ENCODE measurements around the gene ZCCHC10.
"Not testable (repeated sequence)": the region's sequence is repeated elsewhere in the genome, so short reads cannot be mapped to it uniquely, and the experiment has no call there.

ZCCHC10 gene

GRCh38 chr5:133025804-133026663, at the start of gene ZCCHC10:
Gene ZCCHC10, minus strand, starts transcription at chr5:133026549. Its CDS starts 12 bp downstream, at chr5:133026537.
- DNase-seq = peak; percentile 81

- DNase-seq = no peak
These were observed 49.5 kb upstream of the ZCCHC10 start for GRCh38 chr5:133075572-133076536.

GRCh38 chr5:133072021-133072420, 45.7 kb upstream of the ZCCHC10 start:
- no peak for DNase-seq

- DNase-seq = no peak
These were observed 39.7 kb upstream of the ZCCHC10 start for GRCh38 chr5:133066045-133066444.

- no peak for DNase-seq
These were observed 39.1 kb upstream of the ZCCHC10 start for GRCh38 chr5:133065471-133065870.

GRCh38 chr5:133063965-133064364, 37.6 kb upstream of the ZCCHC10 start:
- no peak for DNase-seq

GRCh38 chr5:133062276-133062675, 35.9 kb upstream of the ZCCHC10 start:
- DNase-seq = no peak

GRCh38 chr5:133059621-133060020, 33.3 kb upstream of the ZCCHC10 start:
- DNase-seq = no peak

- DNase-seq = no peak
These were observed 30.5 kb upstream of the ZCCHC10 start for GRCh38 chr5:133056891-133057290.

- DNase-seq = no peak
These were observed 28.5 kb upstream of the ZCCHC10 start for GRCh38 chr5:133054697-133055471.

GRCh38 chr5:133053448-133053847, 27.1 kb upstream of the ZCCHC10 start:
- DNase-seq = no peak

GRCh38 chr5:133052317-133053175, 26.2 kb upstream of the ZCCHC10 start:
- DNase-seq = peak; percentile 22

GRCh38 chr5:133051542-133052316, 25.4 kb upstream of the ZCCHC10 start, which contains the start of gene HSPA4:
Gene HSPA4, plus strand, starts transcription at chr5:133052013. Its CDS starts 238 bp downstream, at chr5:133052251.
- peak; percentile 93 for DNase-seq

GRCh38 chr5:133051061-133051541, 24.8 kb upstream of the ZCCHC10 start:
- DNase-seq = peak; percentile 23

- DNase-seq = no peak
These were observed 24.2 kb upstream of the ZCCHC10 start for GRCh38 chr5:133050521-133050920.

GRCh38 chr5:133049726-133050048, 23.3 kb upstream of the ZCCHC10 start:
- no peak for DNase-seq

GRCh38 chr5:133048993-133049725, 22.8 kb upstream of the ZCCHC10 start:
- no peak for DNase-seq

- DNase-seq = no peak
These were observed 21.1 kb upstream of the ZCCHC10 start for GRCh38 chr5:133047404-133047803.

GRCh38 chr5:133046560-133046959, 20.2 kb upstream of the ZCCHC10 start:
- not testable (repeated sequence) for DNase-seq

- no peak for DNase-seq
These were observed 15.6 kb upstream of the ZCCHC10 start for GRCh38 chr5:133041910-133042309.
